OCI-LY3 (cell line): ENCODE data around the gene DMRT1.

Experiments
- H2AFZ ChIP-seq: fragments of 200-600, 300-600 bp; shearing (Covaris generic); 2 replicates; pipeline ENCODE4 v1.6.0; 2014; ENCODE audit warnings: antibody characterized with exemption, low read depth, low read length
- H3K27ac ChIP-seq: fragments of 200-600, 300-600 bp; sonication (generic); 2 replicates; pipeline ENCODE4 v1.5.1; 2014; ENCODE audit warnings: mild to moderate bottlenecking, low read length, moderate library complexity, mixed read lengths
- H3K27me3 ChIP-seq: fragments of 200-600, 300-600 bp; sonication (generic); 2 replicates; pipeline ENCODE4 v1.6.1; 2014; ENCODE audit warnings: low read depth, low read length, mixed read lengths
- H3K36me3 ChIP-seq: fragments of 200-600, 300-600 bp; sonication (generic); replicated peaks from 2 replicates; pipeline ENCODE3; 2014; ENCODE audit warnings: low read depth, low read length, mixed read lengths
- H3K4me1 ChIP-seq: fragments of 300-600, 200-600 bp; sonication (generic); 2 replicates; pipeline ENCODE4 v1.6.1; 2014; ENCODE audit warnings: low read length, mixed read lengths
- H3K4me2 ChIP-seq: fragments of 200-600, 300-600 bp; sonication (generic); 2 replicates; pipeline ENCODE4 v1.6.1; 2014; ENCODE audit warnings: low read length, mixed read lengths
- H3K4me3 ChIP-seq: fragments of 300-600, 200-600 bp; sonication (generic); 2 replicates; pipeline ENCODE4 v1.5.1; 2014; ENCODE audit warnings: antibody characterized with exemption, mild to moderate bottlenecking, low read length, moderate library complexity
- H3K79me2 ChIP-seq: fragments of 300-600, 200-600 bp; shearing (Covaris generic); 2 replicates; pipeline ENCODE4 v1.6.1; 2014; ENCODE audit warnings: mild to moderate bottlenecking, low read length, mixed read lengths
- H3K9ac ChIP-seq: fragments of 300-600, 200-600 bp; shearing (Covaris generic); 2 replicates; pipeline ENCODE4 v1.6.0; 2014; ENCODE audit warnings: mild to moderate bottlenecking, low read length, moderate library complexity
- H3K9me3 ChIP-seq: fragments of 200-600, 300-600 bp; shearing (Covaris generic); 2 replicates; pipeline ENCODE4 v1.6.1; 2014; ENCODE audit warnings: low read length, mixed read lengths; ENCODE audit not compliant: insufficient read depth
- H4K20me1 ChIP-seq: fragments of 200-600, 300-600 bp; sonication (generic); 2 replicates; pipeline ENCODE4 v1.6.1; 2016; ENCODE audit warnings: low read length, mixed read lengths; ENCODE audit not compliant: insufficient read depth
- CTCF ChIP-seq: fragments of 200-600, 300-600 bp; sonication (generic); IDR thresholded peaks from 2 replicates; pipeline ENCODE4 v1.5.1; 2014; ENCODE audit warnings: antibody characterized with exemption, low read length, low read depth
- EZH2phosphoT487 ChIP-seq: fragments of 200-600 bp; shearing (Covaris generic); IDR thresholded peaks from 2 replicates; pipeline ENCODE4 v1.6.1; 2018; ENCODE audit warnings: antibody characterized with exemption, mixed run types, low read depth

DMRT1 gene

GRCh38 chr9:840343-840742, 1.2 kb upstream of the DMRT1 start:
- no peaks in the 10 kb centered on the region for H4K20me1 ChIP-seq
- no peak overlapping the region for H3K27ac ChIP-seq
- H3K4me2 ChIP-seq = no peak overlapping the region
- H3K4me3 ChIP-seq = no peak overlapping the region
- TF ChIP-seq EZH2phosphoT487 = no peak
- TF ChIP-seq CTCF = no peak
- no peaks in the 10 kb centered on the region for H3K27me3 ChIP-seq
- H3K9ac ChIP-seq = no peak overlapping the region
- H2AFZ ChIP-seq = no peak overlapping the region
- no peaks in the 10 kb centered on the region for H3K79me2 ChIP-seq
- H3K9me3 ChIP-seq = no peaks in the 10 kb centered on the region
- no peaks in the 10 kb centered on the region for H3K4me1 ChIP-seq
- no peaks in the 10 kb centered on the region for H3K36me3 ChIP-seq

DNA sequence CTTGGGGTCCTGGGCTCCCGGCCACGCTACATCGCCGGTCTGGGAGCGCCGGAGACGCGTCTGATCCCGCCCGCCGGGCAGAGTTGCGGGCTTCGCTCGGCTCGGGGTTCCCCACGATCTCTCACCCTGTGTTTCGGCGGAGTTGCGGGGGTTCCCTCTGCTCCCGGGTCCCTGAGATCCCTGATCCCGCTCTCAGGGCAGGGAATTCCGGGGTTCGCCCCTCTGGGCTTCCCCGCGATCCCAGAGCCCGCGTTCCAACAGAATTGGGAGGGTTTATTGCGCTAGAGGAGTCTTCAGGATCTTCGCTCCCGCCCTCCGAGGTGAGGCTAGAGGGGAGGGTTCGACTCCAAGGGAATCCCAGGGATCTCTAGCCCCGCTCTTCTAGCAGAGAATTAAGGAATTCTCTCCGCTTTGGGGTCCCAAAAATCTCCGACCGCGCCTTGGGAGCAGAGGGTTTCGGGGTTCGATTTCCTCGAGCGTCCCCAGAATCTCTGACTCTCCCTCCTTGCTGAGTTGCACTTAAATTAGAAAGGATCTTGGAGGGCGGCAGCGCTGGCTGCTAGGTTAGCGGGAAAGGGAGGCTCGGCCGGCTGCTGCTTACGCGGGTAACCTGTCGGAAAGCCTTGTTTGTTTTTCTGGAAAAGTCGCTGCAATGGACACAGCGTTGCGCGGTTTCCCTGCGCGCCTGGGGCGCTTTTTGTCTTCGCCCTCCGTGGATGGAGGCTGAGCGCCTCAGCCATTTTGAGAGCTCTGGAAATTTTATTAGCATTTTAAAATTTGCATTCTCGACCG, 1.3 kb downstream of the DMRT1 start:
- Histone ChIP-seq H3K9me3 (no peaks in the 10 kb centered on the region), H3K9ac (no peak overlapping the region), H3K27ac (no peak overlapping the region), H3K27me3 (no peaks in the 10 kb centered on the region), H3K36me3 (no peaks in the 10 kb centered on the region), H3K4me3 (no peak overlapping the region), H3K4me2 (no peak overlapping the region), H3K4me1 (peaks cover 13% of the 10 kb centered on the region), H3K79me2 (no peaks in the 10 kb centered on the region), H4K20me1 (no peaks in the 10 kb centered on the region), H2AFZ (no peak overlapping the region)
- TF ChIP-seq CTCF = no peak
- TF ChIP-seq EZH2phosphoT487 = no peak

DNA sequence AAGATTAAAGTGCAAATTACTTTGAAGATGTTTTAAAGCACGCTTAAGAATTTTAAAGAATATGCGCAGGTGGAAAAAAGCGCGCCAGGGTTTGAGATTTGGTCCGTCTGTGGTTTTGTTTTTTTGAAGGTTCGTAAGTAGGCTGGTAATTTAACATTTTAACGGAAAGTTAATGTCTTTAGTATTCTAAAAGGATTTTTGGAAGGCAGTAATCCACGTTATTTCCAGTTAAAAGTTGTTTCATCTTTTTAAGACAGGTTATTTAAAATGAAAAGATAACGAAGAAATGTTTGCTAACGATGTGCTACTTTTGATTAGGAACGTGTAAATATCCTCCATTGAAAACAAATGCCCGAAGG, 1.9 kb downstream of the DMRT1 start:
- Histone ChIP-seq H3K4me2 (no peak overlapping the region), H4K20me1 (no peaks in the 10 kb centered on the region), H3K9ac (no peak overlapping the region), H3K27ac (no peak overlapping the region), H3K9me3 (no peaks in the 10 kb centered on the region), H3K4me1 (peaks cover 19% of the 10 kb centered on the region), H3K27me3 (no peaks in the 10 kb centered on the region), H3K4me3 (no peak overlapping the region), H2AFZ (no peak overlapping the region), H3K79me2 (no peaks in the 10 kb centered on the region), H3K36me3 (no peaks in the 10 kb centered on the region)
- TF ChIP-seq CTCF (no peak), EZH2phosphoT487 (no peak)

DNA sequence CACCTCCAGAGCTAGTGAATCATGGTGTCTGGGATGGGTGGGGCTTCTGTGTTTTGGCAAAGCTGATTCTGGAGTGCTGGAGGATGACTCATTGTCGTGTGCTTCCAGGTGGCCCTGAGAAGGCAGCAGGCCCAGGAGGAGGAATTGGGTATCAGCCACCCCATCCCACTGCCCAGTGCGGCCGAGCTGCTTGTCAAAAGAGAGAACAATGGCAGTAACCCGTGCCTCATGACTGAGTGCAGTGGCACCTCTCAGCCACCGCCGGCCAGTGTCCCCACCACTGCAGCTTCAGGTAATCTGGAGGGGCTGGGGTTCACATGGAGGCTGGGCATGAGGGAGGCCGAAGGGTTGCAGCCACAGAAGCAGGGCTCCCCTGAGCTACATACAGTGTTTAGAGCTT, 5.4 kb downstream of the DMRT1 start:
- H3K27ac ChIP-seq = peak overlapping the region; percentile 28; the same call in 1 of the 2 replicates
- no peak overlapping the region for H2AFZ ChIP-seq
- H3K9ac ChIP-seq = no peak overlapping the region
- no peaks in the 10 kb centered on the region for H3K27me3 ChIP-seq
- peaks cover 26% of the 10 kb centered on the region for H3K4me1 ChIP-seq
- TF ChIP-seq EZH2phosphoT487 = no peak
- H3K4me2 ChIP-seq = no peak overlapping the region
- H3K79me2 ChIP-seq = no peaks in the 10 kb centered on the region
- H3K4me3 ChIP-seq = no peak overlapping the region
- no peaks in the 10 kb centered on the region for H4K20me1 ChIP-seq
- H3K36me3 ChIP-seq = no peaks in the 10 kb centered on the region
- H3K9me3 ChIP-seq = no peaks in the 10 kb centered on the region
